ENCODE data around the gene CCR7. TPM values are rescaled to one million over a fixed set of nuclear protein-coding genes. Genes with fewer than 3 reads are reported as not detected.
A peak's percentile ranks its signal among the peaks of the same experiment; 100 is the strongest.

Gene CCR7
- total and polyA plus RNA-seq, 9 donors = 0.18 to 2.5 (median 0.37) TPM; not detected in 2

GRCh38 chr17:40516581-40517285, 48.5 kb downstream of the CCR7 start:
- no peak for TF ChIP-seq POLR2A (IDR thresholded peaks at IDR 0.05)
- no peak overlapping the region for H3K27ac ChIP-seq
- peak in 1 of 5 donors; percentile 19 for DNase-seq
- no peak overlapping the region for H3K4me3 ChIP-seq
- H3K27me3 ChIP-seq = no peaks in the 10 kb centered on the region
- 65 to 71% (median 69%) methylated on average over 3 of the region's 3 CpGs for WGBS, 3 donors
- no peaks in the 10 kb centered on the region for H3K9me3 ChIP-seq
- intact Hi-C loops (cut with DNase I) = no loop called here
- H3K4me1 ChIP-seq (ENCODE audit: insufficient read depth) = no peaks in the 10 kb centered on the region
- no peaks in the 10 kb centered on the region for H3K36me3 ChIP-seq

GRCh38 chr17:40515491-40516041, 49.7 kb downstream of the CCR7 start:
- Histone ChIP-seq H3K9me3 (no peaks in the 10 kb centered on the region), H3K36me3 (no peaks in the 10 kb centered on the region), H3K27me3 (no peaks in the 10 kb centered on the region), H3K4me1 (ENCODE audit: insufficient read depth) (no peaks in the 10 kb centered on the region), H3K4me3 (no peak overlapping the region), H3K27ac (no peak overlapping the region)
- peak in 1 of 5 donors; percentile 15 for DNase-seq
- intact Hi-C loops (cut with DNase I) = no loop called here
- 78 to 87% (median 82%) methylated on average over 11 of the region's 11 CpGs for WGBS, 3 donors
- TF ChIP-seq POLR2A (IDR thresholded peaks at IDR 0.05) = no peak
- TF ChIP-seq CTCF (IDR thresholded peaks at IDR 0.05) = no peak
- TF ChIP-seq EP300 (IDR thresholded peaks at IDR 0.05) = no peak

- intact Hi-C loops (cut with DNase I) = no loop called here
- no peak for TF ChIP-seq EP300 (IDR thresholded peaks at IDR 0.05)
- no peak for TF ChIP-seq POLR2A (IDR thresholded peaks at IDR 0.05)
- no peak for TF ChIP-seq CTCF (IDR thresholded peaks at IDR 0.05)
- no peaks in the 10 kb centered on the region for H3K4me1 ChIP-seq (ENCODE audit: insufficient read depth)
- H3K27ac ChIP-seq = no peak overlapping the region
- no peaks in the 10 kb centered on the region for H3K27me3 ChIP-seq
- WGBS, 3 donors = 89 to 94% (median 89%) methylated on average over 4 of the region's 4 CpGs
- no peak overlapping the region for H3K4me3 ChIP-seq
- no peaks in the 10 kb centered on the region for H3K36me3 ChIP-seq
- H3K9me3 ChIP-seq = no peaks in the 10 kb centered on the region
- peak in 1 of 5 donors; percentile 14 for DNase-seq
Observed at GRCh38 chr17:40515011-40515410, 50.3 kb downstream of the CCR7 start.

- no peaks in the 10 kb centered on the region for H3K4me1 ChIP-seq (ENCODE audit: insufficient read depth)
- TF ChIP-seq CTCF (IDR thresholded peaks at IDR 0.05) (no peak), EP300 (IDR thresholded peaks at IDR 0.05) (no peak)
- 80 to 85% (median 82%) methylated on average over 7 of the region's 7 CpGs for WGBS, 3 donors
- H3K27ac ChIP-seq = no peak overlapping the region
- H3K36me3 ChIP-seq = no peaks in the 10 kb centered on the region
- no peak overlapping the region for H3K4me3 ChIP-seq
- peak in 1 of 5 donors; percentile 24 for DNase-seq
- H3K9me3 ChIP-seq = no peaks in the 10 kb centered on the region
- intact Hi-C loops (cut with DNase I) = no loop called here
- no peaks in the 10 kb centered on the region for H3K27me3 ChIP-seq
Observed at GRCh38 chr17:40514013-40514875, 51.0 kb downstream of the CCR7 start.

Data from ovary (tissue), 9 donors.